IMR-90 (cell line): ENCODE measurements around the gene FFAR1. TPM values are rescaled to one million over a fixed set of nuclear protein-coding genes. Genes with fewer than 3 reads are reported as not detected.

Experiments
- ATAC-seq: fragments of 200-7000 bp; cut with Tn5 transposase; 2 replicates; pipeline ENCODE4 v1.9.1; 2020; ENCODE audit warnings: low read depth, mild to moderate bottlenecking, moderate library complexity
- BruUV-seq: library from RNA; stranded (reverse); fragments of 400-500 nt; replicated peaks from 2 replicates; lab custom pipeline; 2021; lab: Mats Ljungman, UMichigan
- CTCF ChIA-PET: fragments of 300-600 bp; formaldehyde crosslinking; extraction: SDS; loops from one replicate; lab custom pipeline; 2021; ENCODE audit warnings: antibody characterized with exemption; lab: Yijun Ruan, JAX
- POLR2A ChIA-PET: fragments of 300-600 bp; sonication (Branson Sonifier 250); formaldehyde crosslinking; loops from one replicate; lab custom pipeline; 2022; ENCODE audit warnings: antibody characterized with exemption; ENCODE audit not compliant: unreplicated experiment; lab: Charles Lee
- DNase-seq: peaks from one replicate; pipeline ENCODE4 v3.0.0; 2013
- H2AFZ ChIP-seq: replicated peaks from 2 replicates; pipeline ENCODE3; 2013; ENCODE audit warnings: low read length, mild to moderate bottlenecking; ENCODE audit not compliant: poor library complexity
- H2AK5ac ChIP-seq: 2 replicates; pipeline ENCODE4 v1.6.1; 2013; ENCODE audit warnings: low read depth, low read length, inconsistent platforms
- H2AK9ac ChIP-seq: replicated peaks from 2 replicates; pipeline ENCODE3; 2013; ENCODE audit warnings: mild to moderate bottlenecking, low read depth, low read length, moderate library complexity; ENCODE audit not compliant: poor library complexity
- H2BK120ac ChIP-seq: 2 replicates; pipeline ENCODE4 v1.6.1; 2013; ENCODE audit warnings: low read depth, low read length, inconsistent platforms
- H2BK15ac ChIP-seq: 3 replicates; pipeline ENCODE4 v1.6.1; 2013; ENCODE audit warnings: low read depth, low read length, inconsistent platforms
- H2BK20ac ChIP-seq: 2 replicates; pipeline ENCODE4 v1.6.1; 2013; ENCODE audit warnings: low read depth, mild to moderate bottlenecking, inconsistent platforms, low read length, moderate library complexity
- H2BK5ac ChIP-seq: 2 replicates; pipeline ENCODE4 v1.6.1; 2013; ENCODE audit warnings: mild to moderate bottlenecking, low read depth, low read length, inconsistent platforms; ENCODE audit not compliant: poor library complexity, severe bottlenecking
- H3K14ac ChIP-seq: replicated peaks from 2 replicates; pipeline ENCODE4 v1.6.1; 2013; ENCODE audit warnings: low read depth, low read length, inconsistent platforms
- H3K18ac ChIP-seq: 2 replicates; pipeline ENCODE4 v1.6.1; 2013; ENCODE audit warnings: low read depth, low read length, control low read depth
- H3K23ac ChIP-seq: 2 replicates; pipeline ENCODE4 v1.6.1; 2013; ENCODE audit warnings: low read depth, low read length, inconsistent platforms
- H3K27ac ChIP-seq: 2 replicates; pipeline ENCODE4 v1.5.1; 2013; ENCODE audit warnings: mild to moderate bottlenecking, control low read depth, low read length; ENCODE audit not compliant: insufficient read depth
- H3K27me3 ChIP-seq: 2 replicates; pipeline ENCODE4 v1.6.1; 2013; ENCODE audit warnings: low read length; ENCODE audit not compliant: control insufficient read depth, insufficient read depth
- H3K36me3 ChIP-seq: 2 replicates; pipeline ENCODE4 v1.6.1; 2013; ENCODE audit warnings: low read length, mixed read lengths; ENCODE audit not compliant: control insufficient read depth, insufficient read depth
- H3K4ac ChIP-seq: 2 replicates; pipeline ENCODE4 v1.6.1; 2013; ENCODE audit warnings: low read depth, low read length, inconsistent platforms
- H3K4me1 ChIP-seq: 2 replicates; pipeline ENCODE4 v1.6.1; 2013; ENCODE audit warnings: low read length, mixed read lengths; ENCODE audit not compliant: control insufficient read depth, insufficient read depth
- H3K4me2 ChIP-seq: 2 replicates; pipeline ENCODE4 v1.6.1; 2013; ENCODE audit warnings: low read depth, mild to moderate bottlenecking, control low read depth, low read length, moderate library complexity
- H3K4me3 ChIP-seq: 2 replicates; pipeline ENCODE4 v1.5.1; 2013; ENCODE audit warnings: low read depth, mild to moderate bottlenecking, control low read depth, low read length, moderate library complexity; ENCODE audit not compliant: insufficient read depth
- H3K56ac ChIP-seq: 2 replicates; pipeline ENCODE4 v1.6.1; 2013; ENCODE audit warnings: low read length, inconsistent platforms; ENCODE audit not compliant: insufficient read depth; ENCODE audit errors: extremely low read depth
- H3K79me1 ChIP-seq, 2 experiments: 2 replicates each; pipeline ENCODE4 v1.6.1; 2013; ENCODE audit warnings: low read length in 2 of 2, inconsistent platforms in 1 of 2, low read depth in 1 of 2
- H3K9ac ChIP-seq: 2 replicates; pipeline ENCODE4 v1.6.1; 2013; ENCODE audit warnings: low read depth, low read length, control low read depth
- H3K9me1 ChIP-seq: 2 replicates; pipeline ENCODE4 v1.6.1; 2013; ENCODE audit warnings: low read length, inconsistent platforms; ENCODE audit not compliant: insufficient read depth
- H3K9me3 ChIP-seq: 2 replicates; pipeline ENCODE4 v1.6.1; 2013; ENCODE audit warnings: low read length; ENCODE audit not compliant: control insufficient read depth, insufficient read depth
- H4K20me1 ChIP-seq: 2 replicates; pipeline ENCODE4 v1.6.1; 2013; ENCODE audit warnings: low read length, inconsistent platforms; ENCODE audit not compliant: insufficient read depth
- H4K5ac ChIP-seq: 2 replicates; pipeline ENCODE4 v1.6.1; 2013; ENCODE audit warnings: mild to moderate bottlenecking, low read depth, low read length, control low read depth
- H4K8ac ChIP-seq, 2 experiments: 2 replicates each; pipeline ENCODE4 v1.6.1; 2013; ENCODE audit warnings: low read depth in 2 of 2, low read length in 2 of 2, control low read depth in 1 of 2, inconsistent platforms in 1 of 2
- H4K91ac ChIP-seq: 2 replicates; pipeline ENCODE4 v1.6.1; 2013; ENCODE audit warnings: low read depth, low read length, inconsistent platforms; ENCODE audit not compliant: insufficient read depth
- BHLHE40 ChIP-seq: fragments of 150-350 bp; IDR thresholded peaks from 2 replicates; pipeline ENCODE4 v1.6.1; 2016; ENCODE audit warnings: mild to moderate bottlenecking, low read depth, low read length
- CEBPB ChIP-seq: IDR thresholded peaks from 2 replicates; pipeline ENCODE4 v1.6.1; 2012; ENCODE audit warnings: low read depth, low read length, improper control_type of control experiment
- CHD1 ChIP-seq: IDR thresholded peaks from 2 replicates; pipeline ENCODE4 v1.6.1; 2012; ENCODE audit warnings: low read depth, low read length, improper control_type of control experiment
- ELK1 ChIP-seq: fragments of 150-350 bp; IDR thresholded peaks from 2 replicates; pipeline ENCODE4 v1.6.1; 2016; ENCODE audit warnings: low read depth, mild to moderate bottlenecking, low read length, moderate library complexity, borderline replicate concordance
- FOS ChIP-seq: fragments of 150-350 bp; IDR thresholded peaks from 2 replicates; pipeline ENCODE4 v1.6.1; 2016; ENCODE audit warnings: low read depth, low read length
- MAFK ChIP-seq: IDR thresholded peaks from 2 replicates; pipeline ENCODE4 v1.6.1; 2012; ENCODE audit warnings: low read depth, low read length, improper control_type of control experiment
- MAZ ChIP-seq: IDR thresholded peaks from 2 replicates; pipeline ENCODE4 v1.6.1; 2012; ENCODE audit warnings: low read depth, mild to moderate bottlenecking, low read length, improper control_type of control experiment, moderate library complexity, borderline replicate concordance
- MXI1 ChIP-seq: IDR thresholded peaks from 2 replicates; pipeline ENCODE4 v1.6.1; 2012; ENCODE audit warnings: low read depth, mild to moderate bottlenecking, low read length, moderate library complexity, borderline replicate concordance
- NFE2L2 ChIP-seq: fragments of 150-350 bp; IDR thresholded peaks from 2 replicates; pipeline ENCODE4 v1.6.1; 2016; ENCODE audit warnings: low read depth, mild to moderate bottlenecking, low read length
- RAD21 ChIP-seq: IDR thresholded peaks from 2 replicates; pipeline ENCODE4 v1.6.1; 2012; ENCODE audit warnings: low read length, improper control_type of control experiment
- RCOR1 ChIP-seq: IDR thresholded peaks from 2 replicates; pipeline ENCODE4 v1.6.1; 2012; ENCODE audit warnings: mild to moderate bottlenecking, low read length, improper control_type of control experiment; ENCODE audit not compliant: insufficient replicate concordance
- SMC3 ChIP-seq: fragments of 150-350 bp; IDR thresholded peaks from 2 replicates; pipeline ENCODE4 v1.6.1; 2016; ENCODE audit warnings: low read depth, mild to moderate bottlenecking, antibody characterized with exemption, low read length, moderate library complexity
- USF2 ChIP-seq: fragments of 150-350 bp; IDR thresholded peaks from 2 replicates; pipeline ENCODE4 v1.6.1; 2017; ENCODE audit warnings: mild to moderate bottlenecking, antibody characterized with exemption, low read length, low read depth
- WGBS, 2 experiments: methylation state at CpG; one replicate each; pipeline versions ENCODE4 v1.1.5 to v1.1.7; 2013; ENCODE audit warnings: missing lambda C conversion rate in 2 of 2; ENCODE audit not compliant: insufficient read length in 1 of 2; ENCODE audit errors: extremely low coverage in 2 of 2; 5-methylcytosine and 5-hydroxymethylcytosine counted together
- dilution Hi-C: fragments of 300-500 bp; cut with HindIII; formaldehyde crosslinking; loops from one replicate; pipeline ENCODE4 v1.14.3; 2018; ENCODE audit warnings: low sequenced_read_pairs; ENCODE audit not compliant: unreplicated experiment
- in situ Hi-C: fragments of 300-500 bp; cut with MboI; formaldehyde crosslinking; loops from 3 replicates; pipeline ENCODE4 v1.14.3; 2019; ENCODE audit warnings: low sequenced_read_pairs, inconsistent platforms, mixed read lengths
- intact Hi-C: fragments of 100-400 bp; cut with micrococcal nuclease; formaldehyde crosslinking; loops from 2 replicates; pipeline ENCODE4 v1.10.0; 2022
- polyA plus RNA-seq, 3 experiments: library from polyadenylated mRNA; depleted of rRNA; stranded (reverse); fragments of >200 nt; gene quantifications; 2 replicates each; pipeline ENCODE4 v1.2.3, GENCODE V29; 2012; ENCODE audit warnings: low replicate concordance in 1 of 3
- total RNA-seq: library from RNA; depleted of rRNA; stranded (reverse); fragments of >200 nt; gene quantifications from 2 replicates; pipeline ENCODE4 v1.2.3, GENCODE V29; 2012

Gene FFAR1
- total and polyA plus RNA-seq, 2 of the 4 experiments (the other 2 are of a cell fraction): not detected

GRCh38 chr19:35388277-35389054, 40.8 kb downstream of the FFAR1 start:
- no peak overlapping the region for H3K18ac ChIP-seq
- ATAC-seq (no peak), DNase-seq (no peak)
- ChIA-PET CTCF (no interaction called here), POLR2A (no interaction called here)
- H3K9me1 ChIP-seq: no peaks in the 10 kb centered on the region
- BruUV-seq: no TSS peak
- TF ChIP-seq ELK1 (no peak), RAD21 (no peak), RCOR1 (no peak), NFE2L2 (no peak), MAZ (no peak), BHLHE40 (no peak), SMC3 (no peak), MXI1 (no peak), CHD1 (no peak), USF2 (no peak), MAFK (no peak), FOS (no peak), CEBPB (no peak)
- no peak overlapping the region for H3K14ac ChIP-seq
- no peak overlapping the region for H3K9ac ChIP-seq
- H2BK15ac ChIP-seq: no peak overlapping the region
- 56% methylated on average over 3 of the region's 6 CpGs; no CpG with 5 or more reads in 1 of the 2 experiments for WGBS, 2 experiments
- H3K56ac ChIP-seq: no peak overlapping the region
- no peak overlapping the region for H3K23ac ChIP-seq
- no peak overlapping the region for H4K91ac ChIP-seq
- no peak overlapping the region for H2BK120ac ChIP-seq
- in situ Hi-C loops (no loop called here), intact Hi-C loops (no loop called here), dilution Hi-C loops (no loop called here)
- H2AK9ac ChIP-seq: no peak overlapping the region
- H4K5ac ChIP-seq: no peak overlapping the region
- H3K4me2 ChIP-seq: no peak overlapping the region
- no peaks in the 10 kb centered on the region for H3K4me1 ChIP-seq
- no peak overlapping the region for H2BK5ac ChIP-seq
- H3K27ac ChIP-seq: no peak overlapping the region
- no peaks in the 10 kb centered on the region for H3K36me3 ChIP-seq
- H3K27me3 ChIP-seq: 0 out of 2 replicates have a peak, but pooled peaks cover 1% of the 10 kb centered on the region
- H2BK20ac ChIP-seq: no peak overlapping the region
- no peak overlapping the region for H4K8ac ChIP-seq
- no peak overlapping the region for H3K4ac ChIP-seq
- H3K79me1 ChIP-seq: no peaks in the 10 kb centered on the region
- H3K4me3 ChIP-seq: no peak overlapping the region
- H3K9me3 ChIP-seq: 0 out of 2 replicates have a peak, but pooled peaks cover 1% of the 10 kb centered on the region
- no peaks in the 10 kb centered on the region for H4K20me1 ChIP-seq
- H2AFZ ChIP-seq: no peak overlapping the region
- H2AK5ac ChIP-seq: no peak overlapping the region
